EH (cell line): Measurements from ENCODE around the gene COG6.
A peak's percentile ranks its signal among the peaks of the same experiment; 100 is the strongest.

Experiments used
- DNase-seq: peaks from one replicate; pipeline ENCODE4 v3.0.0-alpha.2; 2015; ENCODE audit warnings: low read depth

Gene COG6

GRCh38 chr13:39770221-39771090 is 115.0 kb downstream of the COG6 start:
- no peak for DNase-seq

DNA sequence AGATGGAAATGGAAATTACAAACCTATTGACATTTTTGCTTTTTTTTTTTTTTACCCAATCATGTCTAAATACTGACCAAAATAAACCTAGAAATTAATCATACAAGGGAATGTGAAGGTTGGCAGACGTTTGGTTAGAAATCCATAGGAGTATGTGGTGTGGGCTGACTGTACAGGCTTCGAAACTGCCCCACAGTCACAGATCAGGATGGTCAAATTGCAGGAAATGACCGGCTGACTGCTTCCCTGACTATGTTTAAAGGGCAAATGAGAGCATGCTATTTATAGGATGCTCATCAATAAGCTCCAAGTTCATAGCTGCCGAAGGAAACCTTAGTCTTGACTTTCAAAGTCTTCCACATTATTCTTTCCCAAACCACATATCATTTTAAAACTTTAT is 118.4 kb downstream of the COG6 start:
- DNase-seq, result peak; percentile 75

GRCh38 chr13:39776439-39776838 is 121.0 kb downstream of the COG6 start:
- peak; percentile 88 for DNase-seq

DNA sequence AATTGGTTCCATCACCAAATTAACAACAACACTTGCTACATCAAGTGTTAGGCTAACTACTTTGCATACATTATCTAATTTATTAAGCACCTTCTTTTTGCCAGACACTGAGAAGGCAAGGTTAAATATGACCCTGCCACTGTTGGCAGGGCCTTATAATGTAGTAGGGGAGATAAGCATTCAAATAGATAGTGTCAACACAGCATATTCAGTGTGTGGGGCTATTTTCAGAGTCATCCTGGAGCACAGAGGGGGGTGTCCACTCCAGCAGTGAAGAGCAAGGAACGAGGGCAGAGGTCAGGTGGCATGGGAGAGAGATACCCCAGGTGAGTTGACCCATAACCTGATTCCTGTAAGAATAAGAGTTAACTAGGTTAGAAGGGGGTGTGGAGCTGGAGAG is 121.6 kb downstream of the COG6 start:
- DNase-seq, result no peak

DNA sequence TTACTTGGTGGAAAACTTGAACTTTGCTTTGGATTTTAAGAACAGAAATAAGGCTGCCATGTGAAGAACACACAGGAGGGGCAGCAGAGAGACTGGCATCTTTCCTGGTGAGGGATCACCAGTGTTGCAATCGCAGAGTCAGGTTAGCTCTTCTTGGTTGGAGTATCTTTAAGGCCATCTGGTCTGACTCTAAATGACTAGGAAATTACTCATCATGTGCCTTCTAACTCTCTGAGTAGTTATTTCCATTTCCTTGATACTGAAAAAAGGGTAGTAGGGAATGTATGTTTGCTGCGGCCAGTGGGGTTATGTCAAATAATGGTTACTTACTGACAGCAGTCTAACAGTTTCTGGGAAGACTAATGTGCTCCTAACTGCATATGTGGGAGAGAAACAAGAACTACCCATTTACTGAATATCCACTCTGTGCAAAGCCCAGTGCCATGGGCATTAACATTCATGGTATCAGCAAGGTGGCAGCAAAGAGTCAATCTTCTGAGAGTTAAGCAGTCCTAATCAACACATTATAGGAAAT is 122.1 kb downstream of the COG6 start:
- DNase-seq, result peak; percentile 95

GRCh38 chr13:39779337-39780265 is 124.1 kb downstream of the COG6 start:
- peak; percentile 70 for DNase-seq

GRCh38 chr13:39780711-39781110 is 125.2 kb downstream of the COG6 start:
- DNase-seq, result no peak

DNA sequence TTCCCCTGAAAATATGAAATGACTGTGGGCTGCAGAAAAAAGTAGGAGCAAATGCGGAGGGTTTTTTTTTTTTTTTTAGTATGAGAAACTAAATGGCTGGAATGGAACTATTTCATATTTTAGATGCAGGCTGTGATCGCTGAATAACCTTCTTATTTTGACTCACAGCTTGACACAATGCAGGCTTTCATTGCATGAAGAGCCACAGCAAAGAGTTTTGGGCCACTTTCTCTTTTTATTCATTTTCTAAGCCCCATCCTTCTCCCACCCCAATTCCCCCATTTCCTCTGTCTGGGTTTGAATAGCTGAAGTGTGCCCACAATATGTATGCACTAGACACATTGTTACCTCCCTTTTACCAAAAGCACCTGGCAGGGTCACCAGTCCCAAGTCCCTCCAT is 125.9 kb downstream of the COG6 start:
- DNase-seq, result no peak

GRCh38 chr13:39783051-39783450 is 127.6 kb downstream of the COG6 start:
- no peak for DNase-seq

GRCh38 chr13:39784347-39784746 is 128.9 kb downstream of the COG6 start:
- peak; percentile 44 for DNase-seq

GRCh38 chr13:39786091-39786490 is 130.6 kb downstream of the COG6 start:
- DNase-seq, result no peak

- DNase-seq, result peak; percentile 11
These were observed 131.6 kb downstream of the COG6 start for GRCh38 chr13:39787086-39787487.

DNA sequence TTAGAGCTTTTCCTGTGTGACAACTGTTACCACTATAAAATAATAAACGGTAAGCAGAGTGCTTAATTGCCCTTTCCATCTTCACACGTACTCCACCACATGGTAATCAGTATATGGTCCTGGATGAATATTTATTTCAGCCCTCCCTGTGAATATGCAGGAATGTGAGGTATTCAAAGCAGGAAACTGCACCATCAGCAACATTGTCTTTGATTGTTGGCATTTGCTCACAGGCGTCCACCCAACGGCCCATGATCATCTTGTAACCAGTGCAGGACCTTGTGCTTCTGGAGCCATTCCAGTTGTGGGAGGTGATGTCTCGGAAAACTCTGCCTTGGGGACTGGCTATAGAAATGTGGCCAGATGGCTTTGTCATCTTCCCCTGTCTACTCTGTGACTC is 132.6 kb downstream of the COG6 start:
- no peak for DNase-seq

- DNase-seq, result no peak
These were observed 134.0 kb downstream of the COG6 start for GRCh38 chr13:39789451-39789850.
